ENCODE measurements around the gene ZNF446.
"Not testable (repeated sequence)": the region's sequence is repeated elsewhere in the genome, so short reads cannot be mapped to it uniquely, and the experiment has no call there.

Gene ZNF446

DNA sequence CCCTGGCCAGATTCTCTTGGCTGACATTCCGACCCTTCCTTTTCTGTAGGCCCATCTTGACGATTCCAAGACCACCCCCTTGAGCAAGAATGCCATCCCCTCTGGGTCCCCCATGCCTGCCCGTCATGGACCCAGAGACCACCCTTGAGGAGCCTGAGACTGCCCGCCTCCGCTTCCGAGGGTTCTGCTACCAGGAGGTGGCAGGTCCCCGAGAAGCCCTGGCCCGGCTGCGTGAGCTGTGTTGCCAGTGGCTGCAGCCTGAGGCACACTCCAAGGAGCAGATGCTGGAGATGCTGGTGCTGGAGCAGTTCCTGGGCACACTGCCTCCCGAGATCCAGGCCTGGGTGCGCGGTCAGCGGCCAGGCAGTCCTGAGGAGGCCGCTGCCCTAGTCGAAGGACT, 978 bp downstream of the ZNF446 start:
- peaks cover 9% of the 10 kb centered on the region for H3K4me1 ChIP-seq

DNA sequence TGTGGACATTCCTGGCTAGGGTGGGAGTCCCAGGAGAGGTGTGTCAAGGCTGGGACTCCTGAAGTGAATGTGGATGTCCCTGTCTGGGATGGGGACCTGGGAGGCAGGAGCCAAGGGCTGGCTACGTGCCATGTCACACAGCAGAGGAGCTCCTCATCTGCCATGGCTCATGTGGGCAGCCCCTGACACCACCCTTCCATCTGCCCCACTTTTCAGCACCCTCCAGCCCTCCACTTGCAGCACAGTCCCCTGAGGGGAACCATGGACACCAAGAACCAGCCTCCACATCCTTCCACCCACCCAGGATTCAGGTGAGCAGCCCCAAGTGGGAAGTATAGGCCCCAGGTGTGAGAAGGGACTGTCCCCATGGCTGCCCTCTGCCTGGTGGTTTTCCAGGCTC, 1.7 kb downstream of the ZNF446 start:
- Histone ChIP-seq H3K36me3 (replicated peaks) (peaks cover 8% of the 10 kb centered on the region), H3K4me1 (peaks cover 9% of the 10 kb centered on the region), H3K4me3 (no peak overlapping the region), H3K27me3 (ENCODE audit: low read depth) (no peaks in the 10 kb centered on the region), H3K9me3 (no peaks in the 10 kb centered on the region)
- in situ Hi-C loops (cut with MboI; ENCODE audit: low sequenced_read_pairs), result no loop called here
- DNase-seq (ENCODE audit: low spot score in 2 of 2), result no peak

More for the DNA sequence above, 978 bp downstream of the ZNF446 start:
- Histone ChIP-seq H3K27me3 (ENCODE audit: low read depth) (no peaks in the 10 kb centered on the region), H3K9me3 (no peaks in the 10 kb centered on the region), H3K36me3 (replicated peaks) (peaks cover 15% of the 10 kb centered on the region), H3K4me3 (no peak overlapping the region)
- in situ Hi-C loops (cut with MboI; ENCODE audit: low sequenced_read_pairs), result no loop called here
- DNase-seq (ENCODE audit: low spot score in 2 of 2), result no peak

- Histone ChIP-seq H3K4me1 (peaks cover 9% of the 10 kb centered on the region), H3K9me3 (no peaks in the 10 kb centered on the region), H3K36me3 (replicated peaks) (peaks cover 5% of the 10 kb centered on the region; the same call in 1 of the 2 replicates), H3K27me3 (ENCODE audit: low read depth) (no peaks in the 10 kb centered on the region), H3K4me3 (no peak overlapping the region)
- no peak for DNase-seq (ENCODE audit: low spot score in 2 of 2)
- in situ Hi-C loops (cut with MboI; ENCODE audit: low sequenced_read_pairs), result no loop called here
Measured at GRCh38 chr19:58479303-58479702, 3.2 kb downstream of the ZNF446 start.

DNA sequence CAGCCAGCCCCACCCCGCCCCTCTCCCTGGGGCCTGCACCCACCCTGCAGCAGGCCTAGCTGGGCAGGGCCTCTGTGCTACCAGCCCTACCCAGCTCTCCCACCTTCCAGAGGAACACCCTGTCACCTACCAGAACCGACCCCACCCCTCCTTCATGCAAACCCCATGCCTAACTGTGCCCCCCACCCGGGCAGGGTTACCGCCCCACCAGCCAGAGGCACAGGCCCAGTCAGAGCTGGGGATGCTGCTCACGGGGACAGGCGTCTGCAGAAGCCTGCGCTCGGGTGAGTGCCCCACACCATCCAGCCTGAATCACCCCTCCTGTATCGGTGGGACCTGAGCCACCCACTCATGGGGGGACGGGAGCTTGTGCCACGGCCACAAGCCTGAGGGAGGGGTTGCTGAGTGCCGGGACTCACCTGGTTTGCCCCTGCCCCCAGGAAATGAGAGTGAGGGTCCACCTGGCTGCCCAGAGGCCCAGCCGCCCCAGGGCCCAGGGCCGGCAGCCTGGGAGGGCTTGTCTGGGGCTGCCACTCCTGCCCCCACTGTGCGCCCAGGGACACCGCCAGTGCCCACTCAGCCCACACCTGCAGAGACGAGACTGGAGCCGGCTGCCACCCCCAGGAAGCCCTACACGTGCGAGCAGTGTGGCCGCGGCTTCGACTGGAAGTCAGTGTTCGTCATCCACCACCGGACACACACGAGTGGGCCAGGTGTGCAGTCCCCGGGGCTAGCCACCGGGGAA, 3.8 kb downstream of the ZNF446 start:
- Histone ChIP-seq H3K27me3 (ENCODE audit: low read depth) (no peaks in the 10 kb centered on the region), H3K4me3 (no peak overlapping the region), H3K4me1 (peaks cover 9% of the 10 kb centered on the region), H3K9me3 (no peaks in the 10 kb centered on the region), H3K36me3 (replicated peaks) (0 out of 2 replicates have a peak, but pooled peaks cover 5% of the 10 kb centered on the region)
- in situ Hi-C loops (cut with MboI; ENCODE audit: low sequenced_read_pairs), result no loop called here
- DNase-seq (ENCODE audit: low spot score in 2 of 2), result no peak

- H3K36me3 ChIP-seq (replicated peaks), result 0 out of 2 replicates have a peak, but pooled peaks cover 5% of the 10 kb centered on the region
- peaks cover 6% of the 10 kb centered on the region for H3K4me1 ChIP-seq
- H3K27me3 ChIP-seq (ENCODE audit: low read depth), result no peaks in the 10 kb centered on the region
- in situ Hi-C loops (cut with MboI; ENCODE audit: low sequenced_read_pairs), result no loop called here
- no peak overlapping the region for H3K4me3 ChIP-seq
- no peak for DNase-seq (ENCODE audit: low spot score in 2 of 2)
- H3K9me3 ChIP-seq, result no peaks in the 10 kb centered on the region
Measured at GRCh38 chr19:58480481-58480830, 4.3 kb downstream of the ZNF446 start.

DNA sequence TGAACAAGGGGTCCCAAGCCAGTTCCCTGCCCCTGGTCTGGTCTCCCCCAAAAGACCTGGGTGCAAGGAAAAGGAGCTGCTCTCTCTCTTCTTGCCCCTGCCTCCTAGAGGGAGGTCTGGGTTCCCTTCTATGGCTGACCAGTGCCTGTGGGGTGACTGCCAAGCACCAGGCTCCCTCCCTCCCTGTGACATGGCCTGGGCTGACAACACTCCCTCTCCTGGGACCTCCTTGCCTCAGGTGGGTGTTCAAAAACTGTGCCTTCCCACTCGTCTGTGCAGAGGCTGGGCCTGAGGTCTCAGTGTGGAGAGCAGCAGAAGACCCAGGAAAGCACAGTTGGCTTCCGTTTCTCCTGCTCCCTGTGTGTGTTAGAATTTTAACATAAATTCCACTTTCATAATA, 4.7 kb downstream of the ZNF446 start:
- H3K27me3 ChIP-seq (ENCODE audit: low read depth), result no peaks in the 10 kb centered on the region
- H3K9me3 ChIP-seq, result no peaks in the 10 kb centered on the region
- no peak for DNase-seq (ENCODE audit: low spot score in 2 of 2)
- 0 out of 2 replicates have a peak, but pooled peaks cover 5% of the 10 kb centered on the region for H3K36me3 ChIP-seq (replicated peaks)
- no peak overlapping the region for H3K4me3 ChIP-seq
- in situ Hi-C loops (cut with MboI; ENCODE audit: low sequenced_read_pairs), result no loop called here
- H3K4me1 ChIP-seq, result peaks cover 6% of the 10 kb centered on the region; the same call in 1 of the 2 replicates

DNA sequence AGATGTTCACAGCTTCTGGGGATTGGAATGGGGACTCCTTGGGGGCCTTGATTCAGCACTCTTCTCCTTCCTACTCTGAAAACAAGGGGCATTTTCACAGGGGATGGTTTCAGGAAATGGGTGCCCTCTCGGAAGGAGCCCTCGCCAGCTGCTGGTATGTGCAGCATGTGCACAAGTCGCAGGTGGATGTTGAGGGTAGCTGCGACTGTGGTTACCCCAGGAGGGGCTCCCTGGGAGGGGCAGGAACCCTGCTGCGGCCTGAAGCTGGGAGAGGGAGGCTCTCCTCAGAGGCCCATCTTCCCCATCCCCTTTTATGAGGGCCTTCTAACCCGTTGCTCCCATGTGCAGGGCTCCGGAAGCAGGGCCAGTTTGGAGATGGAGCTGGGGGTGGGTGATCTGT, 6.2 kb downstream of the ZNF446 start:
- DNase-seq (ENCODE audit: low spot score in 2 of 2), result no peak
- Histone ChIP-seq H3K9me3 (no peaks in the 10 kb centered on the region), H3K27me3 (ENCODE audit: low read depth) (no peaks in the 10 kb centered on the region), H3K36me3 (replicated peaks) (0 out of 2 replicates have a peak, but pooled peaks cover 5% of the 10 kb centered on the region), H3K4me3 (no peak overlapping the region), H3K4me1 (no peaks in the 10 kb centered on the region)
- in situ Hi-C loops (cut with MboI; ENCODE audit: low sequenced_read_pairs), result no loop called here

DNA sequence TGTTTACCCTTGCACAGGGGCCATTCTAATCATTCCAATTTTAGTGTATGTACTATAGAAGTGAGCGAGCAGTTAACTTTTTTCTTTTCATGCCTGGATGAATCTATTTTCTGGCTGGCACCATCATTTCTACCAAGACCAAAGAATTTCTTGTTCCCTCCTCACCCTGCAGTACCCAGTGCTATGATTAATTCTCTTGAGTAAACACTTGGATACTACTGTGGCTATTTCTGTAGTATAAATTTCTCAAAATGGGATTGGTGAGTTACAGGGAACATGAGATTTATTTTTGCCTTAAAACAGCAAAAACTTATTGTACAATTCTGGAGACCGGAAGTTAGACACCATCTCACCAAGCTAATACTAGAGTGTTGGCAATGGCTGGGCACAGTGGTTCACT, 7.6 kb downstream of the ZNF446 start:
- no peak overlapping the region for H3K4me3 ChIP-seq
- H3K27me3 ChIP-seq (ENCODE audit: low read depth), result no peaks in the 10 kb centered on the region
- 0 out of 2 replicates have a peak, but pooled peaks cover 5% of the 10 kb centered on the region for H3K36me3 ChIP-seq (replicated peaks)
- no peaks in the 10 kb centered on the region for H3K9me3 ChIP-seq
- DNase-seq (ENCODE audit: low spot score in 2 of 2), result no peak
- no peaks in the 10 kb centered on the region for H3K4me1 ChIP-seq
- in situ Hi-C loops (cut with MboI; ENCODE audit: low sequenced_read_pairs), result no loop called here

DNA sequence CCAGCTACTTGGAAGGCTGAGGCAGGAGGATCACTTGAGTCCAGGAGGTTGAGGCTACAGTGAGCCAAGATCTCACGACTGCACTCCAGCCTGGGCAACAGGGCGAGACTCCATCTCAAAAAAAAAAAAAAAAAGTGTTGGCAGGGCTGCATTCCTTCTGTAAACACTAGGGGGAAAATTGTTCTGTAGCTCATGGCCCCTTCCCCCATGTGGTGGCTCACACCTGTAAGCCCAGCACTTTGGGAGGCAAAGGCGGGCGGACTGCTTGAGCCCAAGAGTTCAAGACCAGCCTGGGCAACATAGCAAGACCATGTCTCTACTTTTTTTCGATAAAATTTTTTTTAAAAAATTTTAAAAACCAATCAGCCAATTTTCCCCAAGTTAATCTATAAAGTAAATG, 8.2 kb downstream of the ZNF446 start:
- in situ Hi-C loops (cut with MboI; ENCODE audit: low sequenced_read_pairs); H3K9me3 ChIP-seq; H3K27me3 ChIP-seq (ENCODE audit: low read depth); H3K36me3 ChIP-seq (replicated peaks); H3K4me3 ChIP-seq; H3K4me1 ChIP-seq; DNase-seq (ENCODE audit: low spot score in 2 of 2): not testable (repeated sequence)

GRCh38 chr19:58491393-58491792, 15.2 kb downstream of the ZNF446 start:
- Histone ChIP-seq H3K4me1 (no peaks in the 10 kb centered on the region), H3K9me3 (no peaks in the 10 kb centered on the region), H3K4me3 (no peak overlapping the region), H3K27me3 (ENCODE audit: low read depth) (no peaks in the 10 kb centered on the region), H3K36me3 (replicated peaks) (no peaks in the 10 kb centered on the region)
- in situ Hi-C loops (cut with MboI; ENCODE audit: low sequenced_read_pairs), result no loop called here
- no peak for DNase-seq (ENCODE audit: low spot score in 2 of 2)

DNA sequence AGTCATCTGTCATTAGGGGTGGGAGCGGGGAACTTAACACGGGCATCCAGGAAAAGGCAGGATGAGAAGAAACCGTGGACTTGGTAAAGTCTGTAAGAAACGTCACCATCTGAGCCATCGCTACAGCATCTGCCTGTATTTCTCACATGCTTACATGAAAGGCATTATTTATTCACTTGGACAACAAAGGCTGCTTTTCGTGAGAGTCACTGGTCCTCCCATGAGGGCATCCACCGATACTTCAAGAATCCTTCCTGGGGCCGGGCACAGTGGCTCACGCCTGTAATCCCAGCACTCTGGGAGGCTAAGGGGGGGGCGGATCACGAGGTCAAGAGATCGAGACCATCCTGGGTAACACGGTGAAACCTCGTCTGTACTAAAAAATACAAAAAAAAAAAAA, 16.1 kb downstream of the ZNF446 start:
- no peaks in the 10 kb centered on the region for H3K27me3 ChIP-seq (ENCODE audit: low read depth)
- H3K4me3 ChIP-seq, result no peak overlapping the region
- H3K36me3 ChIP-seq (replicated peaks), result no peaks in the 10 kb centered on the region
- no peaks in the 10 kb centered on the region for H3K9me3 ChIP-seq
- in situ Hi-C loops (cut with MboI; ENCODE audit: low sequenced_read_pairs), result no loop called here
- DNase-seq (ENCODE audit: low spot score in 2 of 2), result no peak
- no peaks in the 10 kb centered on the region for H3K4me1 ChIP-seq

- H3K4me1 ChIP-seq, result peaks cover 13% of the 10 kb centered on the region
- no peak overlapping the region for H3K4me3 ChIP-seq
- DNase-seq (ENCODE audit: low spot score in 2 of 2), result no peak
- no peaks in the 10 kb centered on the region for H3K36me3 ChIP-seq (replicated peaks)
- H3K27me3 ChIP-seq (ENCODE audit: low read depth), result no peaks in the 10 kb centered on the region
- H3K9me3 ChIP-seq, result no peaks in the 10 kb centered on the region
- in situ Hi-C loops (cut with MboI; ENCODE audit: low sequenced_read_pairs), result no loop called here
Measured at GRCh38 chr19:58497634-58498170, 21.6 kb downstream of the ZNF446 start.

DNA sequence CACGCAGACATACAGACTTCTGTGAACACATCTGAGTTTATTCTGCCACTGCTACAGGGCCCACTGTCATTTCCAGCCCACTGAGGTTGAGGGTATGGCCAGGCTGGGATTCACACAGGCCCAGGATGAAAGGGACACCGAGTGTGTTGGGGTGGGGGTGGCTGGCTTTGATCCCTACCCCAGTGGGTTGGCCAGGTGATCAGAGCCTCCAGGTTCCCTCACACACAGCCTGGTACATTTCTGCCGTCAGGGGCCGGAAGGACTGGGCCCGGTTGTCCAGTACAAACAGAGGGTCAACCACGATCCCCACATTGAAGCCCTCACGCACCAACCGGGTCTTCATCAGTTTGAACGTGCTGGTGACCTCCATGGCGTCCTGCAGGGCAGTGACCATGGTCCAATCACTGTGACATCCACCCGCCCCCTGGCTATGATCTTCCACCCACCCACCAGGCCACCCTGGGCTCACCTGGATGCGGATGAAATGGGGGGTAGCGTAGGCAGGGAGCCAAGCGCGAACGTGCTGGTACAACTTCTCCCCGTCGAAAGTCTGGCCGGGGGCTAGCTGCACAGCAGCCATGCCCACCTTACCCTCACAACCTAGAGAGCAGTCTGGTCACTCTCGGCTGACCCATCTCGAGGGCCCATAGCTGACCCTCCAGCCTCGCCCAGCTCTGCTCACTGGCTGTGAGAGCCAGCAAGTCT, 22.3 kb downstream of the ZNF446 start:
- Histone ChIP-seq H3K4me3 (peak overlapping the region; percentile 46), H3K27me3 (ENCODE audit: low read depth) (no peaks in the 10 kb centered on the region), H3K36me3 (replicated peaks) (no peaks in the 10 kb centered on the region), H3K4me1 (peaks cover 13% of the 10 kb centered on the region), H3K9me3 (no peaks in the 10 kb centered on the region)
- in situ Hi-C loops (cut with MboI; ENCODE audit: low sequenced_read_pairs), result no loop called here
- DNase-seq (ENCODE audit: low spot score in 2 of 2), result no peak
